GM15510 (cell line): ENCODE measurements around the gene SCT.

Experiments
- POLR2A ChIP-seq: IDR thresholded peaks from 3 replicates; pipeline ENCODE4 v1.6.1; 2011; ENCODE audit warnings: borderline replicate concordance; ENCODE audit not compliant: insufficient read length; ENCODE audit errors: extremely low read depth

Gene SCT

GRCh38 chr11:617912-618682, 8.9 kb downstream of the SCT start:
- no peak for TF ChIP-seq POLR2A

- no peak for TF ChIP-seq POLR2A
Observed at GRCh38 chr11:617199-617911, 9.6 kb downstream of the SCT start.

- no peak for TF ChIP-seq POLR2A
Observed at GRCh38 chr11:616320-617198, 10.4 kb downstream of the SCT start.

- TF ChIP-seq POLR2A: peak; percentile 98
Observed at GRCh38 chr11:615504-616319, 11.3 kb downstream of the SCT start, which contains the start of gene IRF7. Gene IRF7, minus strand, starts transcription at chr11:615950. Its CDS starts 586 bp downstream, at chr11:615364.

GRCh38 chr11:614623-615503, 12.1 kb downstream of the SCT start:
- peak; percentile 27 for TF ChIP-seq POLR2A

GRCh38 chr11:614021-614622, 12.9 kb downstream of the SCT start:
- no peak for TF ChIP-seq POLR2A

GRCh38 chr11:613369-613968, 13.5 kb downstream of the SCT start:
- TF ChIP-seq POLR2A: peak; percentile 41

GRCh38 chr11:612961-613300, 14.1 kb downstream of the SCT start:
- no peak for TF ChIP-seq POLR2A

- peak; percentile 41 for TF ChIP-seq POLR2A
Observed at GRCh38 chr11:612201-612960, 14.6 kb downstream of the SCT start.

GRCh38 chr11:611001-611996, 15.7 kb downstream of the SCT start:
- TF ChIP-seq POLR2A: peak; percentile 51

- TF ChIP-seq POLR2A: no peak
Observed at GRCh38 chr11:610146-610801, 16.7 kb downstream of the SCT start.

- no peak for TF ChIP-seq POLR2A
Observed at GRCh38 chr11:609341-609811, 17.6 kb downstream of the SCT start.
